ENCODE measurements around the gene LRRC74B.

Gene LRRC74B

GRCh38 chr22:21014202-21014725 lies 31.5 kb upstream of the LRRC74B start:
- H3K27me3 ChIP-seq (ENCODE audit: insufficient read depth, low read depth) = peaks cover 48% of the 10 kb centered on the region
- H3K4me2 ChIP-seq = no peak overlapping the region

DNA sequence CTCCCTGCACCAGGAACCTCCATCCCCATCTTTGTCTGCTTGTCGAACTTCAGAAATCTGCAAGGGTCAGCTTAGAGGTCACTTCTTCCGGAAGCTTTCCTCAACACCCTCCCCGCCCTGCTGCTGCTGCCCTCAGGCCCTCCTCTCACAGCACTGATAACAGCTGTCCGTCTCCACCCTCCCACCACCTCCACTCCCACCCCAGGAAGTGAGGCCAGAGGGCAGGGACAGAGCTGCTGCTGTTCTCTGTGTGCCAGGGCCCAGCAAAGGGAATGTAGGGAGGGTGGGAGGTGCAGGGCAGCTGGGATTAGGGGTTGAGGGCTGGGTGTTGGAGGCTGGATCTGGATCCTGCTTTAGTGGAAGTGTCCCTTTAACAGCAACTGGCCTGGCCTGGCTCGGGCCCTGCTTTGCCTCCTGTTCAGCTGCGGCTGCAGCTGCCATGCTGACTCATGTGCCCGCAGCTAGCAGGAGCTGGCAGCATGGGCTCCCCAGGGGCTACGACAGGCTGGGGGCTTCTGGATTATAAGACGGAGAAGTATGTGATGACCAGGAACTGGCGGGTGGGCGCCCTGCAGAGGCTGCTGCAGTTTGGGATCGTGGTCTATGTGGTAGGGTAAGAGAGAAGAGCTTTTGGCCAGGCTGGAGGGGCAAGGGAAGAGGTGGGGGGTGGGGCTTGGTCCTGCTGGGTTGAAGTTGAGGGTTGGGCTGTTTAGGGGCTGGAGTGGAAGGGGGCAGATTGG lies 30.9 kb upstream of the LRRC74B start, which contains the start of gene P2RX6:
TSS of gene P2RX6 (plus strand) at position 440 of the 740 bp plus-strand sequence. CDS start at position 450, 10 bp downstream.
- Histone ChIP-seq H3K36me3 (ENCODE audit: insufficient read depth) (no peaks in the 10 kb centered on the region), H3K9ac (no peak within 1 kb of the TSS), H4K20me1 (ENCODE audit: insufficient read depth) (no peaks in the 10 kb centered on the region), H3K4me3 (IDR thresholded peaks at IDR 0.05; ENCODE audit: insufficient read depth, low read depth, low read length) (no peak within 1 kb of the TSS), H3K27ac (no peak within 1 kb of the TSS), H3K27me3 (ENCODE audit: insufficient read depth, low read depth) (peaks cover 52% of the 10 kb centered on the region), H3K4me2 (no peak within 1 kb of the TSS), H3K79me2 (ENCODE audit: insufficient read depth, low read depth) (no peaks in the 10 kb centered on the region), H2AFZ (ENCODE audit: low read depth) (no peak within 1 kb of the TSS), H3K4me1 (ENCODE audit: low read depth, poor library complexity, severe bottlenecking) (no peaks in the 10 kb centered on the region)
- TF ChIP-seq, protein P1, sequence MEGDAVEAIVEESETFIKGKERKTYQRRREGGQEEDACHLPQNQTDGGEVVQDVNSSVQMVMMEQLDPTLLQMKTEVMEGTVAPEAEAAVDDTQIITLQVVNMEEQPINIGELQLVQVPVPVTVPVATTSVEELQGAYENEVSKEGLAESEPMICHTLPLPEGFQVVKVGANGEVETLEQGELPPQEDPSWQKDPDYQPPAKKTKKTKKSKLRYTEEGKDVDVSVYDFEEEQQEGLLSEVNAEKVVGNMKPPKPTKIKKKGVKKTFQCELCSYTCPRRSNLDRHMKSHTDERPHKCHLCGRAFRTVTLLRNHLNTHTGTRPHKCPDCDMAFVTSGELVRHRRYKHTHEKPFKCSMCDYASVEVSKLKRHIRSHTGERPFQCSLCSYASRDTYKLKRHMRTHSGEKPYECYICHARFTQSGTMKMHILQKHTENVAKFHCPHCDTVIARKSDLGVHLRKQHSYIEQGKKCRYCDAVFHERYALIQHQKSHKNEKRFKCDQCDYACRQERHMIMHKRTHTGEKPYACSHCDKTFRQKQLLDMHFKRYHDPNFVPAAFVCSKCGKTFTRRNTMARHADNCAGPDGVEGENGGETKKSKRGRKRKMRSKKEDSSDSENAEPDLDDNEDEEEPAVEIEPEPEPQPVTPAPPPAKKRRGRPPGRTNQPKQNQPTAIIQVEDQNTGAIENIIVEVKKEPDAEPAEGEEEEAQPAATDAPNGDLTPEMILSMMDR (conservative IDR thresholded peaks at IDR 0.05; ENCODE audit: low read depth, low read length) = no peak

More at GRCh38 chr22:21014202-21014725, 31.5 kb upstream of the LRRC74B start:
- no peak overlapping the region for H3K27ac ChIP-seq
- TF ChIP-seq, protein P1 (conservative IDR thresholded peaks at IDR 0.05; ENCODE audit: low read depth, low read length) = no peak
- no peaks in the 10 kb centered on the region for H4K20me1 ChIP-seq (ENCODE audit: insufficient read depth)
- no peak overlapping the region for H3K9ac ChIP-seq
- no peaks in the 10 kb centered on the region for H3K36me3 ChIP-seq (ENCODE audit: insufficient read depth)
- H3K4me3 ChIP-seq (IDR thresholded peaks at IDR 0.05; ENCODE audit: insufficient read depth, low read depth, low read length) = no peak overlapping the region
- no peaks in the 10 kb centered on the region for H3K4me1 ChIP-seq (ENCODE audit: low read depth, poor library complexity, severe bottlenecking)
- H3K79me2 ChIP-seq (ENCODE audit: insufficient read depth, low read depth) = no peaks in the 10 kb centered on the region
- H2AFZ ChIP-seq (ENCODE audit: low read depth) = no peak overlapping the region

DNA sequence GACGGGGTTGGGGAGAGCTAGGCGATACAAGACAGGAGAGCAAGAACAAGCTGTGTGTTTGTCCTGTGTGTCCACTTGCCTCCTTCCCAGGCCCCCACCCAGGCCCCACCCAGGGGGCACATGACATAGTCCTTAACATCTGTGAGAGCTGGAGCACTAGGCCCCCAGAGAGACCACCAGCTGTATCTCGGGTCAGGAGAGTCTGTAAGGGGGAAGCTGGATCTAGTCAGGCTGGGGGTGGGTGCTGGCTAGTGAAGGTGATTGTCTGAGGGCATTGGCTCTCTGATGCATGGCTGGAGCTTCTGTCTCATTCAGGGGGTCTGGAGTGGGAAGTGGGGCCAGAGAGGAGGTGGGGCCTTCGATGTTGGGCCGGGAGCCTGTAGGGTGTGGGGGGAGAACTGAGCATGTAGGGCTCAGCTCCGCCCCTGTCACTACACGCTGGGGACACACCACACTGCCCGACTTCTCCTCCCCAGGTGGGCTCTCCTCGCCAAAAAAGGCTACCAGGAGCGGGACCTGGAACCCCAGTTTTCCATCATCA lies 30.2 kb upstream of the LRRC74B start:
- no peak overlapping the region for H3K4me2 ChIP-seq
- H3K27me3 ChIP-seq (ENCODE audit: insufficient read depth, low read depth) = peaks cover 52% of the 10 kb centered on the region
- no peak overlapping the region for H3K4me3 ChIP-seq (IDR thresholded peaks at IDR 0.05; ENCODE audit: insufficient read depth, low read depth, low read length)
- H3K79me2 ChIP-seq (ENCODE audit: insufficient read depth, low read depth) = no peaks in the 10 kb centered on the region
- H2AFZ ChIP-seq (ENCODE audit: low read depth) = no peak overlapping the region
- no peaks in the 10 kb centered on the region for H4K20me1 ChIP-seq (ENCODE audit: insufficient read depth)
- TF ChIP-seq, protein P1 (conservative IDR thresholded peaks at IDR 0.05; ENCODE audit: low read depth, low read length) = no peak
- H3K4me1 ChIP-seq (ENCODE audit: low read depth, poor library complexity, severe bottlenecking) = no peaks in the 10 kb centered on the region
- no peaks in the 10 kb centered on the region for H3K36me3 ChIP-seq (ENCODE audit: insufficient read depth)
- H3K27ac ChIP-seq = no peak overlapping the region
- H3K9ac ChIP-seq = no peak overlapping the region

DNA sequence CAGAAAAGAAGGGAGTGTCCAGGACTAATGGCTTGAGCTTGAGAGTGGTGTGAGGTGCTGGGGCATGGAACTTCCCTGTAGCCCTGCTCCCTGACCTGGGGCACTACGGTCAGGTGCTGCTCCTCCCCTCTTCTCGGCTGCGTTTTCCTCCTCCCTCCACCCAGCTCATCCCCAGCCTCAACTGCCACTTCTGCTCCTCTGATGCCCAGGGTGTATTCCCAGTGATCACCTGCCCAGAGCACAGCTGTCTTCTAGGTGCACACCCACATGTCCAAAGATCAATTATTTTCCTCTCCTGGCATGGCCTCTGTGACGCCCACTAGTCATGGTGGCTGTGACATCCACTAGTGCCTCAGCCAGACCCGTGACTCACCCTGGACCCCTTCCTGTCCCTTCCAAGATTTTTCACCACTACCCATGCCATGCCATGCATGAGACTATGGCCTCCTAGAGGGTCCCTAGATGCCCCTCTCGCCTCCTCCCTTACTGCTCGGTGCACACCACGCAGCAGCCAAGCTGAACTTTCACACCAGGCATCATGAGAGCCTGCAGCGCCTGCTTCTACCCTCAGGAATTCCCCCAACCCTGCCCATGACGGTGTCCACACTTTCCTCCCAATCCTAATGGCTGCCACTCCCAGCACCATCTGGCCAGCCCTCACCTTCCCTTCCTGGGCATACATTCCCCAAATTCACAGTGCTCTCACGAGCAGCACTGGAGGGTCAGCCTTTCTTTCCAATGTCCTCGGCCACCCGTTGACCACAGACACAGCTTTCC lies 28.9 kb upstream of the LRRC74B start:
- H3K9ac ChIP-seq = no peak overlapping the region

More for the DNA sequence above, 28.9 kb upstream of the LRRC74B start:
- Histone ChIP-seq H3K27me3 (ENCODE audit: insufficient read depth, low read depth) (peaks cover 52% of the 10 kb centered on the region), H3K27ac (no peak overlapping the region), H3K4me3 (IDR thresholded peaks at IDR 0.05; ENCODE audit: insufficient read depth, low read depth, low read length) (no peak overlapping the region), H3K4me2 (no peak overlapping the region), H4K20me1 (ENCODE audit: insufficient read depth) (no peaks in the 10 kb centered on the region), H3K36me3 (ENCODE audit: insufficient read depth) (no peaks in the 10 kb centered on the region), H3K4me1 (ENCODE audit: low read depth, poor library complexity, severe bottlenecking) (no peaks in the 10 kb centered on the region), H3K79me2 (ENCODE audit: insufficient read depth, low read depth) (no peaks in the 10 kb centered on the region), H2AFZ (ENCODE audit: low read depth) (no peak overlapping the region)
- TF ChIP-seq, protein P1 (conservative IDR thresholded peaks at IDR 0.05; ENCODE audit: low read depth, low read length) = no peak
